ENCODE results near the gene UBE2F. TPM values are rescaled to one million over a fixed set of nuclear protein-coding genes. Genes with fewer than 3 reads are reported as not detected.

Gene UBE2F
- total RNA-seq, 2 donors from 2014 or later: 58.3 to 59.2 TPM

GRCh38 chr2:237935740-237936452 lies 30.9 kb upstream of the UBE2F start:
- TF ChIP-seq CTCF (conservative IDR thresholded peaks at IDR 0.05): no peak
- no peaks in the 10 kb centered on the region for H3K36me3 ChIP-seq (ENCODE audit: control insufficient read depth, insufficient read depth, low read length)
- no peaks in the 10 kb centered on the region for H3K27me3 Mint-ChIP-seq (ENCODE audit: insufficient read depth)
- peaks cover 4% of the 10 kb centered on the region for H3K4me1 ChIP-seq (ENCODE audit: control insufficient read depth, insufficient read depth, low read length)
- H3K27ac Mint-ChIP-seq: no peak overlapping the region
- H3K4me3 ChIP-seq (ENCODE audit: low read length): no peak overlapping the region
- no peaks in the 10 kb centered on the region for H3K9me3 ChIP-seq (ENCODE audit: control insufficient read depth, low read length)
- no peak for DNase-seq
- H3K4me1 Mint-ChIP-seq: peaks cover 7% of the 10 kb centered on the region
- no peaks in the 10 kb centered on the region for H3K36me3 Mint-ChIP-seq (ENCODE audit: low read depth)
- no peak overlapping the region for H3K27ac ChIP-seq (ENCODE audit: low read depth, low read length)
- 88 to 91% methylated on average over 7 to 11 of the region's 11 CpGs for WGBS, 2 experiments (ENCODE audit: insufficient coverage in 1 of 2, insufficient read length in 1 of 2)
- no peak overlapping the region for H3K9ac ChIP-seq (ENCODE audit: extremely low read depth, low read length, poor library complexity, severe bottlenecking)
- no peaks in the 10 kb centered on the region for H3K27me3 ChIP-seq (ENCODE audit: control insufficient read depth, insufficient read depth, low read length, poor library complexity, severe bottlenecking)
- H3K9me3 Mint-ChIP-seq: no peaks in the 10 kb centered on the region
- H3K4me3 Mint-ChIP-seq: no peak overlapping the region

GRCh38 chr2:237939251-237939650 lies 27.6 kb upstream of the UBE2F start:
- no peak for TF ChIP-seq CTCF (conservative IDR thresholded peaks at IDR 0.05)

GRCh38 chr2:237940828-237941227 lies 26.0 kb upstream of the UBE2F start:
- Mint-ChIP-seq H3K27me3 (ENCODE audit: insufficient read depth) (peaks cover 2% of the 10 kb centered on the region), H3K27ac (no peak overlapping the region), H3K36me3 (ENCODE audit: low read depth) (no peaks in the 10 kb centered on the region), H3K9me3 (peaks cover 23% of the 10 kb centered on the region), H3K4me3 (no peak overlapping the region), H3K4me1 (peaks cover 18% of the 10 kb centered on the region)
- Histone ChIP-seq H3K27me3 (ENCODE audit: control insufficient read depth, insufficient read depth, low read length, poor library complexity, severe bottlenecking) (no peaks in the 10 kb centered on the region), H3K9ac (ENCODE audit: extremely low read depth, low read length, poor library complexity, severe bottlenecking) (no peak overlapping the region), H3K27ac (ENCODE audit: low read depth, low read length) (no peak overlapping the region), H3K36me3 (ENCODE audit: control insufficient read depth, insufficient read depth, low read length) (no peaks in the 10 kb centered on the region), H3K4me3 (ENCODE audit: low read length) (no peak overlapping the region), H3K4me1 (ENCODE audit: control insufficient read depth, insufficient read depth, low read length) (peaks cover 7% of the 10 kb centered on the region), H3K9me3 (ENCODE audit: control insufficient read depth, low read length) (peaks cover 15% of the 10 kb centered on the region)
- no peak for DNase-seq
- no peak for TF ChIP-seq CTCF (conservative IDR thresholded peaks at IDR 0.05)

More at GRCh38 chr2:237939251-237939650, 27.6 kb upstream of the UBE2F start:
- no peaks in the 10 kb centered on the region for H3K36me3 Mint-ChIP-seq (ENCODE audit: low read depth)
- H3K9me3 Mint-ChIP-seq: peaks cover 9% of the 10 kb centered on the region
- H3K4me3 Mint-ChIP-seq: no peak overlapping the region
- Histone ChIP-seq H3K4me3 (ENCODE audit: low read length) (no peak overlapping the region), H3K9ac (ENCODE audit: extremely low read depth, low read length, poor library complexity, severe bottlenecking) (no peak overlapping the region), H3K27me3 (ENCODE audit: control insufficient read depth, insufficient read depth, low read length, poor library complexity, severe bottlenecking) (no peaks in the 10 kb centered on the region), H3K4me1 (ENCODE audit: control insufficient read depth, insufficient read depth, low read length) (peaks cover 7% of the 10 kb centered on the region), H3K27ac (ENCODE audit: low read depth, low read length) (no peak overlapping the region), H3K36me3 (ENCODE audit: control insufficient read depth, insufficient read depth, low read length) (no peaks in the 10 kb centered on the region), H3K9me3 (ENCODE audit: control insufficient read depth, low read length) (peaks cover 8% of the 10 kb centered on the region)
- no peaks in the 10 kb centered on the region for H3K27me3 Mint-ChIP-seq (ENCODE audit: insufficient read depth)
- no peak for DNase-seq
- H3K27ac Mint-ChIP-seq: no peak overlapping the region
- H3K4me1 Mint-ChIP-seq: peaks cover 18% of the 10 kb centered on the region
